PC-3 (cell line): Measurements from ENCODE around the gene IFITM10. TPM values are rescaled to one million over a fixed set of nuclear protein-coding genes. Genes with fewer than 3 reads are reported as not detected.

Source experiments
- ATAC-seq: fragments of 200-7000 bp; cut with Tn5 transposase; 2 replicates; pipeline ENCODE4 v1.9.1; 2020; ENCODE audit warnings: mild to moderate bottlenecking, moderate library complexity
- BruUV-seq: library from RNA; stranded (reverse); fragments of 400-500 nt; replicated peaks from 2 replicates; lab custom pipeline; 2021; lab: Mats Ljungman, UMichigan
- CTCF ChIA-PET: fragments of 300-600 bp; sonication (Branson Sonifier 250); formaldehyde crosslinking; loops from one replicate; lab custom pipeline; 2022; ENCODE audit warnings: antibody characterized with exemption; lab: Charles Lee
- POLR2A ChIA-PET: fragments of 300-600 bp; sonication (Branson Sonifier 250); formaldehyde crosslinking; loops from one replicate; lab custom pipeline; 2022; ENCODE audit warnings: antibody characterized with exemption; ENCODE audit not compliant: unreplicated experiment; lab: Charles Lee
- DNase-seq: peaks from one replicate; pipeline ENCODE4 v3.0.0-alpha.2; 2015
- H2AFZ ChIP-seq: fragments of 300-600 bp; sonication (generic); 2 replicates; pipeline ENCODE4 v1.6.0; 2016; ENCODE audit warnings: antibody characterized with exemption, low read length
- H3F3A ChIP-seq: fragments of 300-600 bp; sonication (generic); one replicate; pipeline ENCODE4 v1.6.0; 2017; ENCODE audit warnings: antibody characterized with exemption, low read length, control low read depth, mild to moderate bottlenecking; ENCODE audit not compliant: unreplicated experiment
- H3K27ac ChIP-seq: fragments of 300-600 bp; sonication (generic); 2 replicates; pipeline ENCODE4 v1.5.1; 2016; ENCODE audit warnings: mild to moderate bottlenecking, low read length
- H3K27me3 ChIP-seq: fragments of 300-600 bp; sonication (generic); 2 replicates; pipeline ENCODE4 v1.6.1; 2016; ENCODE audit warnings: low read length, mixed read lengths
- H3K36me3 ChIP-seq: fragments of 300-600 bp; sonication (generic); 2 replicates; pipeline ENCODE4 v1.6.1; 2016; ENCODE audit warnings: low read depth, mixed run types, low read length, mixed read lengths
- H3K4me1 ChIP-seq: fragments of 300-600 bp; sonication (generic); 2 replicates; pipeline ENCODE4 v1.5.1; 2016; ENCODE audit warnings: low read length; ENCODE audit not compliant: insufficient read depth
- H3K4me2 ChIP-seq: fragments of 300-600 bp; sonication (generic); 2 replicates; pipeline ENCODE4 v1.6.0; 2016; ENCODE audit warnings: low read length
- H3K4me3 ChIP-seq: fragments of 300-600 bp; sonication (generic); 2 replicates; pipeline ENCODE4 v1.5.1; 2016; ENCODE audit warnings: mild to moderate bottlenecking, low read length, mixed read lengths
- H3K79me2 ChIP-seq: fragments of 300-600 bp; sonication (generic); 2 replicates; pipeline ENCODE4 v1.6.1; 2017; ENCODE audit warnings: low read length, mixed read lengths
- H3K9ac ChIP-seq: fragments of 300-600 bp; sonication (generic); 2 replicates; pipeline ENCODE4 v1.6.0; 2016; ENCODE audit warnings: mild to moderate bottlenecking, low read length
- H3K9me2 ChIP-seq: fragments of 300-600 bp; sonication (generic); replicated peaks from 2 replicates; pipeline ENCODE4 v1.6.1; 2016; ENCODE audit warnings: mixed run types, low read length, mixed read lengths
- H3K9me3 ChIP-seq: fragments of 300-600 bp; sonication (generic); 2 replicates; pipeline ENCODE4 v1.6.1; 2016; ENCODE audit warnings: low read length, mixed read lengths
- H4K20me1 ChIP-seq: fragments of 300-600 bp; sonication (generic); 2 replicates; pipeline ENCODE4 v1.6.1; 2016; ENCODE audit warnings: low read length, mixed read lengths
- CTCF ChIP-seq: fragments of 300-600 bp; sonication (generic); conservative IDR thresholded peaks from 2 replicates; pipeline ENCODE4 v1.5.1; 2017; ENCODE audit warnings: antibody characterized with exemption, low read depth, mild to moderate bottlenecking, low read length
- EZH2 ChIP-seq: fragments of 300-600 bp; sonication (generic); IDR thresholded peaks from one replicate; pipeline ENCODE4 v1.6.1; 2017; ENCODE audit warnings: antibody characterized with exemption, mild to moderate bottlenecking, low read length; ENCODE audit not compliant: unreplicated experiment
- EZH2phosphoT487 ChIP-seq: fragments of 300-600 bp; sonication (generic); IDR thresholded peaks from 2 replicates; pipeline ENCODE4 v1.6.1; 2018; ENCODE audit warnings: mild to moderate bottlenecking, antibody characterized with exemption, low read length, borderline replicate concordance
- intact Hi-C: fragments of 100-400 bp; cut with micrococcal nuclease; formaldehyde crosslinking; loops from 2 replicates; pipeline ENCODE4 v1.9.0; 2023
- total RNA-seq: library from RNA; depleted of rRNA; stranded (reverse); fragments of >200 nt; gene quantifications from 2 replicates; pipeline ENCODE4 v1.2.3, GENCODE V29; 2014

Gene IFITM10
- total RNA-seq, 1 experiment from 2014 or later = 1.4 TPM

DNA sequence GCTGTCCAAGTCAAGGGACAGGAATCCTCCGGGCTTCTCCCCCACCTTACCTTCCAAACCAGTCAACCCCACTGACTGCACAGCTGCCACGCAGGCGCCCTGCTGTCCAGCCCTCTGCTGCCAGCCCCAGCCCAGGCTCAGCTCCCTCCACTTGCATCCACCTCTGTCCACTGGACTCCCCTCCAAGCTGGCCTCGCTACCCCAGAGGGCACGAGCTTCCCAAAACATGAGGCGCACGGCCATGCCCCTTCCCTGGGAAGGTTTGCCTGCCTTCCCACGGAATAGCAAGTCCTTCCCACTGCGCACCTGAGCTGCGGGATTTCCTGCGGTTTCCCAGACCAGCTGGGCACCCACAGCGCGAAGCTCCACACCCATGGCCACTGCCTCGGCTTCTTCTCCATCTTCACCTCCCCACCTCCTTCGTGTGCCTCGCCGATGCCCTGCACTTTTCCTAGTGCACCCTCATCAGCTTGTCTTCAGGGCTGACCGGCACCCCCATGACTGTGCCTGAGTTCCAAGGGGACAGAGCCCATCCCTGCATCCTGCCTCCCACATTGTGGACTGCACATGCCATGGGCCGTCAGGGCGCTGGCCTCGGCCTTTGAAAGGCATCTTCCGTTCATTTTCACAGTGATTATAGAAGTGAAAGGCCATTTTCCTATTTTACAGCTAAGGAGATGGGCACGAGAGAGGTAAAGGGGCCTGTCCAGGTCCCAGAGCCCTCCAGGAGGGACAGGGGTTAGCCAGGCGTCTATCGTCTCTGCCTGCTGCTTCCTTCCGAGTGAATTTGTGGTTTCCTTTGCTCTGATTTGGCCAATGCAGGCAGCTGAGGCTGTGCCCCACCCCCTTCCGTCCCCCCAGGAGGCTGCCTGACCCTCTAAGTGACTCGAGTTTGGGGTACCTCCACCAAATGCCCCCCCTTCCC is 16.4 kb downstream of the IFITM10 start:
- ATAC-seq (no peak), DNase-seq (no peak)
- no peaks in the 10 kb centered on the region for H3K79me2 ChIP-seq
- no peaks in the 10 kb centered on the region for H3K9me3 ChIP-seq
- ChIA-PET CTCF (no interaction called here), POLR2A (no interaction called here)
- H4K20me1 ChIP-seq = no peaks in the 10 kb centered on the region
- no TSS peak for BruUV-seq
- H3K9me2 ChIP-seq = no peaks in the 10 kb centered on the region
- no peak overlapping the region for H3K9ac ChIP-seq
- H3K4me2 ChIP-seq = no peak overlapping the region
- H3K4me1 ChIP-seq = no peaks in the 10 kb centered on the region
- no peaks in the 10 kb centered on the region for H3F3A ChIP-seq
- TF ChIP-seq CTCF (no peak), EZH2 (no peak), EZH2phosphoT487 (no peak)
- H2AFZ ChIP-seq = no peak overlapping the region
- no peak overlapping the region for H3K27ac ChIP-seq
- no peak overlapping the region for H3K4me3 ChIP-seq
- intact Hi-C loops = no loop called here
- peaks cover 45% of the 10 kb centered on the region for H3K27me3 ChIP-seq
- no peaks in the 10 kb centered on the region for H3K36me3 ChIP-seq

- Histone ChIP-seq H3K36me3 (no peaks in the 10 kb centered on the region), H3K27me3 (peaks cover 46% of the 10 kb centered on the region), H3K79me2 (no peaks in the 10 kb centered on the region), H3K4me3 (no peak overlapping the region), H3K9me2 (no peaks in the 10 kb centered on the region), H3F3A (no peaks in the 10 kb centered on the region), H3K4me1 (no peaks in the 10 kb centered on the region), H3K27ac (no peak overlapping the region), H2AFZ (no peak overlapping the region), H4K20me1 (no peaks in the 10 kb centered on the region), H3K9ac (no peak overlapping the region), H3K4me2 (no peak overlapping the region), H3K9me3 (no peaks in the 10 kb centered on the region)
- DNase-seq = no peak
- no TSS peak for BruUV-seq
- intact Hi-C loops = no loop called here
- no peak for TF ChIP-seq CTCF
- no peak for TF ChIP-seq EZH2
- no peak for TF ChIP-seq EZH2phosphoT487
- CTCF ChIA-PET = no interaction called here
- POLR2A ChIA-PET = no interaction called here
- ATAC-seq = no peak
Observed at GRCh38 chr11:1733009-1733715, 17.2 kb downstream of the IFITM10 start.
